GM19025 (cell line): ENCODE data around the gene INPP5E.
"Not testable (repeated sequence)": the region's sequence is repeated elsewhere in the genome, so short reads cannot be mapped to it uniquely, and the experiment has no call there.

Experiments used
- ATAC-seq: cut with Tn5 transposase; IDR thresholded peaks from one replicate; pipeline ENCODE4 v1.9.1; 2021; ENCODE audit warnings: mild to moderate bottlenecking, low read depth, moderate library complexity; ENCODE audit not compliant: unreplicated experiment

The INPP5E gene

GRCh38 chr9:136431782-136432350 is 7.8 kb downstream of the INPP5E start:
- ATAC-seq = no peak

DNA sequence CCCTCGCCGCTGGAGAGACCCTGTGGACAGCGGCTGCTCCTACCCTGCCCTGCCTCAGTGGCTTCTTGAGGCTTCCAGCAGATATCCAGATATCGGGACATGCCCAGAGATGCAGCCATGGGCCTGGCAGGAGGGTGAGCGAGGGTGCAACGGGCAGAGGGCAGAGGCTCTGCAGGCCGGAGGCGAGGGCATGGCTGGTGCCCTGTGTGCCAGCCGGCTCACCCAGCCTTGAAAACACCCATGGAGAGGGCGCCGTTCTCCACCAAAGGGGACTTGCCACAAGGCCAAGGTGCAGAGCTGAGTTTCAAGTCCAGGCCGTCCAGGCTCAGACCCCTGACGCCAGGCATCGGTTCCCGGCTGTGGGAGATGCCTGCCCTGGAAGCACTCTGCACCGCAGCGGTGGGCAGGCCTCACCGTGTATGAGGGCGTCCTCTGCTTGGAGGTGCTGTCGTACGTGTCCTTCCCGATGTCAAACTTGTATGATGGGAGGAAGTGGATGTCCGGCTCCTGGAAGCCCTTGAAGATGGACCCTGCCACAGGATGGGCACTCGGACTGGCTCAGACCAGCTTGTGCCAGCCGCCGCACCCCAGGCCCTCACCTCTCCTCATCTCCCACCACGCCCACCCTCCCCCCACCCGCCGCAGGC is 8.9 kb downstream of the INPP5E start:
- ATAC-seq = no peak

- ATAC-seq = no peak
These were observed 9.8 kb downstream of the INPP5E start for GRCh38 chr9:136429683-136430491.

GRCh38 chr9:136429075-136429628 is 10.5 kb downstream of the INPP5E start:
- ATAC-seq = no peak

- no peak for ATAC-seq
These were observed 12.9 kb downstream of the INPP5E start for GRCh38 chr9:136426787-136427186.

- ATAC-seq = not testable (repeated sequence)
These were observed 14.3 kb downstream of the INPP5E start for GRCh38 chr9:136425367-136425766.

DNA sequence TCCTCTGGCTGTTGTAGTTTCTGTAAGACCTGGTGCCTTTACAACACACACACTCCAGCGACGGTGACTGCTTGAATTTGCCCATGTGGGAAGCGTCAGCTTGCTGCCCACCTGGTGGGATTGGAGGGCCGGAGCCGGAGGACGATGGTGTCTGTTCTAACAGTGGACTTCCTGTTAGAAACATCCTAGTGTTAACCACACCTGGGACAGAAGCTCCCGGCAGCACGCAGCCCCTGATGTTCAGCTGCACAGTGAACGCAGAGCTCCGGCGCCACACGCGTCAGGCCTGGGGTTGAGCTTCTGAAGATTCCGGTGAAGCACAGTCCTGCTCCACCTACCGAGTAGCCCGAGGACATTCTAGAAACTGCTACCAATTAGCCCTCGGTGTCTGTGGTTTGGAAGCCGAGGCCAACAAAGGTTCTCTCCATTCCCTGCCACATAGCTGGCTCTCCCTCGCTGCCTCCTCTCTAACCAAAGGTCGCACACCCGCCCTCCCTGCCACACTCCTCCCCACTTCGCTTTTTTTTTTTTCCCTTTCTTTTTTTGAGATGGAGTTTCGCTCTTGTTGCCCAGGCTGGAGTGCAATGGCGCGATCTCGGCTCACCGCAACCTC is 14.8 kb downstream of the INPP5E start:
- no peak for ATAC-seq

- ATAC-seq = no peak
These were observed 16.1 kb downstream of the INPP5E start for GRCh38 chr9:136423432-136424146.

- no peak for ATAC-seq
These were observed 16.8 kb downstream of the INPP5E start for GRCh38 chr9:136422876-136423275.

DNA sequence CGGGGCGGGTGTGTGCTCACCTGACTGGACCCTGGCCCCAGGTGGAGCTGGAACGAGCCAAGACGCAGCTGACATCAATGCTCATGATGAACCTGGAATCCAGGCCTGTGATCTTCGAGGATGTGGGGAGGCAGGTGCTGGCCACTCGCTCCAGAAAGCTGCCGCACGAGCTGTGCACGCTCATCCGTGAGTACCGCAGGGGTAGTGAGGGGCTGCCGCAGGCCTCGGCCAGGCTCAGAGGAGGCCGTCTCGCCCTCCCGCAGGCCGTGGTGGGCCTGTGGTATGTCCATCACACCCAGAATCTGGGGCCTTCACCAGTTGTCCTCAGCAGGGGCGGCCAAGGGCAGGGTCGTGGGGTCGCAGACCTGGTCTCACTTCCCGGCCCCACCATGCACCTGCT is 17.9 kb downstream of the INPP5E start:
- no peak for ATAC-seq

DNA sequence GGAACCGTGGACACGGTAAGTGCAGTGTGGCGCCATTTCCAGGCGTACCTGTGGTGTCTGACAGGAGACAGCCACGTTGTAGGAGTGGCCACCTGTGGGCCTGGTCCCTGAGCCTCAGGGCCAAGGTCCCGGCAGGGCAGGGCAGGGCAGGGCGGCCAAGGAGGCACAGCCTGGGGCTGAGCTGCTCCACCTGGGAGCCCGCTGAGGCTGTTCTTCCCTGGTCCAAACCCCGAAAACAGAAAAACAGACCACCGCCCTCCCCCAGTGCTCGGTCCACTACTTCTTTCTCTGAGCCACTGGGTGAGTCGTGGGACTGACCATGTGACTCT is 20.6 kb downstream of the INPP5E start:
- no peak for ATAC-seq

DNA sequence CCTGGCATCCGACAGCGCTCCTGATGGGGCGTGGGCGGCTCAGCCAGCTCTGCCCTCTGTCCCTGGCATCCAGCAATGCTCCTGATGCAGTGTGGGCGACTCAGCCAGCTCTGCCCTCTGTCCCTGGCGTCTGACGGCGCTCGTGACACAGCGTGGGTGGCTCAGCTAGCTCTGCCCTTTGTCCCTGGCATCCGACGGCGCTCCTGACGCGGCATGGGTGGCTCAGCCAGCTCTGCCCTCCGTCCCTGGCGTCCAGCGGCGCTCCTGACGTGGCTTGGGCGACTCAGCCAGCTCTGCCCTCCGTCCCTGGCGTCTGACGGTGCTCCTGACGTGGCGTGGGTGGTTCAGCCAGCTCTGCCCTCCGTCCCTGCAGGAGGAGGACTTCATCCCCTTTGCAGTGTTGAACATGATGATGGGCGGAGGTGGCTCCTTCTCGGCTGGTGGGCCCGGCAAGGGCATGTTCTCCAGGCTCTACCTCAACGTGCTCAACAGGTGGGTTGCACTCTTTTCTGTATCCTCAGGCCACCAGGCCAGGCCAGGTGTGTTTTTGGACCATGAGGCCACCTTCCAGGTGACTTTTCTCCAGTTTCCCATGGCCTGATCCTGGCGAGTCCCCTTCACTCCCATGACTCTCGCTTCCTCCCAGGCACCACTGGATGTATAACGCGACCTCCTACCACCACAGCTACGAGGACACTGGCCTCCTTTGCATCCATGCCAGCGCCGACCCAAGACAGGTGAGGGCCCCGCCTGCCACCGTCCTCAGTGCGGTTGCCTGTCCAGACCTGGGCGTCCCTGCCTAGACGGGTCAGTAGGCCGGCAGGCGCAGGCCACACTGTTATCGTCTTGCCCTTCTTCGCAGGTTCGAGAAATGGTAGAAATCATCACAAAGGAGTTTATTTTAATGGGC is 21.2 kb downstream of the INPP5E start:
- ATAC-seq = no peak

- ATAC-seq = no peak
These were observed 22.7 kb downstream of the INPP5E start for GRCh38 chr9:136416914-136417313.

DNA sequence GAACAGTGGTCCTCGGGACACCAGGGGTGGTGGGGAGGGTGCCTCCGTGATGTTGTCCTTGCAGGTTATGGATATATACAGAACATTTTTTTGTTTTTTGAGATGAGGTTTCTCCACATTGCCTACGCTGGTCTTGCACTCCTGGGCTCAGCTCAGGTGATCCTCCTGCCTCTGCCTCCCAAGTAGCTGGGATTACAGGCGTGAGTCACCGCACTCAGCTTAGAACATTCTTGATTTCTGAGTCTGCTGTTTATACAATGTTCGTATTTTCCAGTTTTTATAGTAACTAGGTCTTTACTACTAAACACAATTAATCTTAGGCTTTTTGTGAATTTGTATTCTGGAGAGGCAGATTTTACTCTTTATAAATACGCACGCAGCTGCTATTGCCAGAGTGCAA is 23.2 kb downstream of the INPP5E start:
- ATAC-seq = no peak

GRCh38 chr9:136412962-136413361 is 26.7 kb downstream of the INPP5E start:
- ATAC-seq = no peak

DNA sequence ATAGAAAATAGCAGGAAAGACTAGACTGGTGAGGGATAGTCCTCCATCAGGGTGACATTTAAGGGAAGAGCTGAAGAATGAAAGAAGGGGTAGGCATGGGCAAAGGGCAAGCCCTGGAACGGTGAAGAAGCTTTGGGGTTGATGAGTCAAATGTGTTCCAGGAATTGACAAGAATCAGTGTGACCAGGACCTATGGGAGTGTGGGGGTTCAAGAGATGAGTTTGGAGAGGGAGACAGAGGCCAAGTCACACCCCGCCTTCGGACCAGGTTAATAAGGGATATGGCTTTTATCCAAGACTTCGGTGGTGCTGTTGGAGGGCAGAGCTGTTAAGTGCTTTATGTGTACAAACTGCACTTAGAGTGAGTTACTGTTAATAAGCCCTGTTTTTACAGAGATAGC is 28.3 kb downstream of the INPP5E start:
- ATAC-seq = no peak

- ATAC-seq = peak; percentile 78
These were observed 29.0 kb downstream of the INPP5E start, which contains the start of the genes ENTR1 and PMPCA for GRCh38 chr9:136410500-136411287. Gene ENTR1, minus strand, starts transcription at chr9:136410614. Its CDS starts 217 bp downstream, at chr9:136410397. Gene PMPCA, plus strand, starts transcription at chr9:136410658. Its CDS starts 11 bp downstream, at chr9:136410669.
